Raji (cell line): ENCODE data around the gene ITGB2.

ENCODE experiments used
- POLR2A ChIP-seq: IDR thresholded peaks from 2 replicates; pipeline ENCODE4 v1.6.1; 2011; ENCODE audit warnings: low read depth, low read length, control low read depth; ENCODE audit not compliant: insufficient read depth

ITGB2 gene

DNA sequence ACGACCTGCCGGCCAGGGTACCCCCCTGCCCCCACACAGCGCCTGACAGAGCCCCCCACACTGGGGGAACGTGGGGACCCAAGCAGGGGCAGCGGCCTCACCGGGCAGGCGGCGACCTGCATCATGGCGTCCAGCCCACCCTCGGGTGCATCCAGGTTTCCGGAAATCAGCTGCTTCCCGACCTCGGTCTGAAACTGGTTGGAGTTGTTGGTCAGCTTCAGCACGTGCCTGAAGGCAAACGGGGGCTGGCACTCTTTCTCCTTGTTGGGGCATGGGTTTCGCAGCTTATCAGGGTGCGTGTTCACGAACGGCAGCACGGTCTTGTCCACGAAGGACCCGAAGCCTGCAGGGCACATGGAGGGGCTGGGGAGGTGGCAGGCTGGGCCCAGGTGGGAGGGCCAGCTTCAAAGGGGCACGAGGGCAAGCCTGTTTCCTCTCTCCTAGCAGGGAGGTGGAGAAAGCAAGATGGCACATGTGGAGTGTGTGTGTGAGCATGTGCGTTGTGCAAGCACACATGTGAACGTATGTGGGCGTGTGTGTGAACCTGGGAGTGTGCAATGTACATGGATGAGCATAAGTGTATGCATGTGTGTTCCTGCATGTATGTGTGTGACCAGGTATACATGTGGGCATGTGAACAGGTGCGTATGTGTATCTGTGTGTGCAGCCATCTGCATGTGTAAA, 19.2 kb downstream of the ITGB2 start:
- TF ChIP-seq POLR2A: no peak

GRCh38 chr21:44900559-44901251, 20.0 kb downstream of the ITGB2 start:
- no peak for TF ChIP-seq POLR2A

- no peak for TF ChIP-seq POLR2A
Measured at GRCh38 chr21:44899768-44900558, 20.7 kb downstream of the ITGB2 start.

DNA sequence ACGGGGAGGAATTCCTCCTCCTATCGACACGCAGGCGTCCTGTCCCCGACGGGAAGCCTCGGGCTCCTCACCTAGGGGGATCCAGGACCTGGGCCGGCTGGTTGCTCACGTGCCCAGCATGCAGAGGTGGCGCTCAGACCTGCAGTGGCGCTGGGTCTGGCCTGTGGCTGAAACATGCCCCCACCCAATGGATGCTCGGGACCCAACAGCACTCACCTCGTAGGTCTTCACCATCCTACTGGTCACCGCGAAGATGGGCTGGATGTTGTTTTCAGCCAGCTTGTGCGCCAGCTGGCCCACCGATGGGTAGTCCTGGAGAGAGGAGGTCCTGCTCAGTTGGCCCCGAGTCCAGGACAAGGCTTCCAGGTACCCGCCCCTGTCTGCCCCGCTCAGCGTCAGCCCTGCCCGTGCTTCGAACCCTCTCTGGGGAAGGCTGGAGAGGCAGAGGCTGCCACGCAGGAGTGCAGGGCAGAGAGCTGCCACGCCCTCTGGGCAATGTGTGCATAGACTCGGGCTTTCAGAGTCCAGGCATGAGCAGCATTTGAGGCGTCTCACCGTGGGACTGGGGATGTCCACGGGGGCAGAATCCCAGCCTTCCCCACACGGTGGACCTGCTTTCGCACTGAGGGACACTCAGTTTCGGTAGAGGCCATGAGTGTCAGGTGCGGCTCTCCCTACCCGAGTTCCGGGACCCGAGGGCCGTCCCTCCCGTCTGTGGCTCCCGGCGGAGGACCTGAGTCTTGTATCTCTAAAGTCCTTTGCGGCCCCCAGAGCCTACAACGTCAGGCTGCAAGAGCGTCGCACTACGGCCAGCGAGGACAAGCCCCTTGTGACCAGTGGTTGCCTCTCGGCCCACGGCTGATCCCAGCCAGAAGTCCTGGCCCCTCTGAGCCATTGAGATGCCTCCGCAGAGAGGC, 21.6 kb downstream of the ITGB2 start:
- TF ChIP-seq POLR2A: no peak

DNA sequence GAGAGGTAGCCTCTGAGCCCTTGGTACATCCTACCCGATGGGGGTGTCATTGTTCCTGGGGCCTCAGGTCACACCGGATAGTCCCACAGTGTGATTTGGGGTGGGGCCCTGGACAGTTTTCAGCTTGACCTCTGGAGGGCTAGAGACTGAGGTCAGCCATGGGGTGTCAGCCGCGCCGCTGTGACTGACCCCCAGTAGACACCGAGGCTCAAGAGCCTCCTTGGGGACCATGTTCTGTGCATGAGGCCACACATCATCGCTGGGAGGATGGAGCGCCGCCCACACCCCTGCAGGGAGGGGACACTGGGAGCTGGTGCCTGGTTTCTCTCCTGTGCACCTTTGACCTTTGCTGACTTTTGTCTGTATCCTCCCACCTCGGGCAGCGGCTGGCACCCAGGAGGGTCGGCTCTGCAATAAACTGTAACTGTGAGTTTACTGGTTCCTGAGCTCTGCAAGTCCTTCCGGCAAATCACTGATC, 22.6 kb downstream of the ITGB2 start:
- no peak for TF ChIP-seq POLR2A

- no peak for TF ChIP-seq POLR2A
Measured at GRCh38 chr21:44897326-44898010, 23.2 kb downstream of the ITGB2 start.

- TF ChIP-seq POLR2A: no peak
Measured at GRCh38 chr21:44896561-44897286, 24.0 kb downstream of the ITGB2 start.

DNA sequence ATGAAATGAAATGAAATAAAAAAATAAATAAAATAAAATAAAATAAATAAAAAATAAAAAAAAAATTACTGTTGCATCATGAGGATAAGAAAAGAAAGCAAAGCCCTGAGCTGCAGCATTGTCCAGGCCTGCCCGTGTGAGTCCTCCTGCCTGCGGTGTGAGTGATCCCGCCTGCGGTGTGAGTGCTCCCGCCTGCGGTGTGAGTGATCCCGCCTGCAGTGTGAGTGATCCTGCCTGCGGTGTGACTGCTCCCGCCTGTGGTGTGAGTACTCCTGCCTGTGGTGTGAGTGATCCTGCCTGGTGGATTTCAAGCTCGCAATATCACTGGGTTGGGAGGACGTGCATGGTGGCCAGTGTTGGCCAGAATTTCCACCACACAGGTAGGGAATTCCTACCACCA, 24.8 kb downstream of the ITGB2 start:
- no peak for TF ChIP-seq POLR2A

- no peak for TF ChIP-seq POLR2A
Measured at GRCh38 chr21:44894687-44895302, 25.9 kb downstream of the ITGB2 start.

- no peak for TF ChIP-seq POLR2A
Measured at GRCh38 chr21:44893948-44894656, 26.6 kb downstream of the ITGB2 start.

DNA sequence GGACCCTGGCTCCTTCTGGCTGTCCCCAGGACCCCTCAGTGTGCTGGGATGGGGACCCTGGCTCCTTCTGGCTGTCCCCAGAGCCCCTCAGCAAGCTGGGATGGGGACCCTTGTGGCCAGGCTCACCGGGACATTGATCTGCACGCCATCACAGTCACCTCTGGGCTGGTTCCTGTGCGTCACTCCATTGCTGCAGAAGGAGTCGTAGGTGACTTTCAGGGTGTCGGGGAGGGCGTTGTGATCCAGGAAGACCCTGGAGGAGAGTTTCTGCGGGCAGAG, 27.5 kb downstream of the ITGB2 start:
- TF ChIP-seq POLR2A: no peak

DNA sequence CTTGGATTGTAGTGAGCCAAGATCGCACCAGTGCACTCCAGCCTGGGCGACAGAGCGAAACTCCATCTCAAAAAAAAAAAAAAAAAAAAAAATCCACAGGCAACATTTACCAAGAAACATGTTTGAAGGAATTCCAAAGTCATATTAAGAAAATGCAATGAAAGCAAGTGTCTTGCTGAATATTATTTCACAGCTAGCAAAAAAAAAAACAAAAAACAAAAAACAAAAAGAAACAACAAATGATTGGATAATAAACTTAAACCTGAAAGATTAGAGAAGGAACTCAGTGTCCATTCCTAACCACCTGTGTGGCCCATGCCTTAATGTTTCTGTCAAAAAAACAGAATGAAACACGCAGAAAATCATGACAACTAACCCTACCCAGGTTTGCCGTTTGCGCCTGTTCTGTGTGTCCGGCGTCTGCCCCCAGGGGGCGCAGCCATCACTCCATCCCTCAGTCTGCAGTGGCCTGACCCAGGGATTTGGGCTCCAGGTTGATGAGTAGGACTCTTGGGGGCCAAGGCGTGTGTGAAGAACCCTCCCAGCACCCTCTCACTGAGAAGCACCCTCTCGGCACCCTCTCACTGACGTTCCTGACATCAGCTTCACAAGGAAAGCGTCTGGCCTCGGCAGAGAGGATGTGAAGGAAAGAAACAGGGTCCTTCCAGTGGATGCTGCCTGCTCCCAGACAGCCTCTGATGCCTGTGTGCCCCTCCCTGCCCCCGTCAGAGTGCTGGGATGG, 28.0 kb downstream of the ITGB2 start:
- no peak for TF ChIP-seq POLR2A
